RWPE1 (cell line): ENCODE data around the gene ATP8A2.

Experiments used
- CTCF ChIA-PET: fragments of 350-600 bp; sonication (Branson Sonifier 250); formaldehyde crosslinking; extraction: SDS; loops from one replicate; lab custom pipeline; 2021; lab: Yijun Ruan, JAX
- POLR2A ChIA-PET: fragments of 400-600 bp; formaldehyde crosslinking; extraction: SDS; loops from one replicate; lab custom pipeline; 2020; ENCODE audit warnings: antibody characterized with exemption; ENCODE audit not compliant: low non-redundant PET; lab: Yijun Ruan, JAX
- DNase-seq: peaks from one replicate; pipeline ENCODE4 v3.0.0; 2012; ENCODE audit warnings: low spot score
- H3K27ac ChIP-seq: fragments of 450-650 bp; 2 replicates; pipeline ENCODE4 v1.5.1; 2017
- TF ChIP-seq, protein P1 (sequence below): fragments of 450-650 bp; conservative IDR thresholded peaks from 2 replicates; pipeline ENCODE4 v1.5.1; 2017; ENCODE audit warnings: low read depth, mild to moderate bottlenecking

Gene ATP8A2

DNA sequence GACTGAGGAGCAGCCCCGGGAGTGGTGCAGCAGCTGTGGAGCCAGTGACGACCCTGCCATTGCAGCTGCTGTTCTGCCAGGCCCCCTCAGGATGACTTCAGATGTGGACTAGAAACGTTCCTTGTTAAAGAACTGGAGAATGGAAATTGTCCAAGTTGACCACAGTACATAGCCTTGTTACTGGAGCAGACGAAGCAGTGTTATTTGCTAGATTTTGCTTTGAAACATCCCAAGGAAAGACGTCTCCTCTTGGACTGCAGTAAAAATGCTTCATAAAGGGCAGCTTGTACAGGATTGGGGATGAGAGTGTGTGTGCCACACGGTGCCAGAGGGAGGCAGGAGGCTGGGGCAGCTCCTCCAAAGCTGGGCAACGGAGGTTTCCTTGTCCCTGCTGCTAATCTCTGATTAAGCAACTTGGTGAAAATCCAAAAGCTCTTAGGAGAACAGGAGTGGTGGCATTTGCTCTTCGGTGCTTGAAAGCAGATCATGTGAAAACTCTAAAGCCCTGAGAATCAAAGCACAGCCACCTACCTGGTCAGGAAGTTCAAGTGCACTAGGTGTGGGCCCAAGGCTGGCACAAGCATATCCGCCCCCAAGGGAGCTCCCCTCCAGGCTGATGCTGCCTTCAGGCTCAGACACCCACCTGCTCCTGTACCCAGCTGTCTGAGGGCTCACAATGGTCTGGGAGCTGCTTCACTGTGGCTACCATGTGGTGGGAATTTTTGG, 645.6 kb downstream of the ATP8A2 start:
- CTCF ChIA-PET: no interaction called here
- POLR2A ChIA-PET: no interaction called here
- TF ChIP-seq, protein P1, sequence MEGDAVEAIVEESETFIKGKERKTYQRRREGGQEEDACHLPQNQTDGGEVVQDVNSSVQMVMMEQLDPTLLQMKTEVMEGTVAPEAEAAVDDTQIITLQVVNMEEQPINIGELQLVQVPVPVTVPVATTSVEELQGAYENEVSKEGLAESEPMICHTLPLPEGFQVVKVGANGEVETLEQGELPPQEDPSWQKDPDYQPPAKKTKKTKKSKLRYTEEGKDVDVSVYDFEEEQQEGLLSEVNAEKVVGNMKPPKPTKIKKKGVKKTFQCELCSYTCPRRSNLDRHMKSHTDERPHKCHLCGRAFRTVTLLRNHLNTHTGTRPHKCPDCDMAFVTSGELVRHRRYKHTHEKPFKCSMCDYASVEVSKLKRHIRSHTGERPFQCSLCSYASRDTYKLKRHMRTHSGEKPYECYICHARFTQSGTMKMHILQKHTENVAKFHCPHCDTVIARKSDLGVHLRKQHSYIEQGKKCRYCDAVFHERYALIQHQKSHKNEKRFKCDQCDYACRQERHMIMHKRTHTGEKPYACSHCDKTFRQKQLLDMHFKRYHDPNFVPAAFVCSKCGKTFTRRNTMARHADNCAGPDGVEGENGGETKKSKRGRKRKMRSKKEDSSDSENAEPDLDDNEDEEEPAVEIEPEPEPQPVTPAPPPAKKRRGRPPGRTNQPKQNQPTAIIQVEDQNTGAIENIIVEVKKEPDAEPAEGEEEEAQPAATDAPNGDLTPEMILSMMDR: no peak
- no peak for DNase-seq
- H3K27ac ChIP-seq: no peak overlapping the region

DNA sequence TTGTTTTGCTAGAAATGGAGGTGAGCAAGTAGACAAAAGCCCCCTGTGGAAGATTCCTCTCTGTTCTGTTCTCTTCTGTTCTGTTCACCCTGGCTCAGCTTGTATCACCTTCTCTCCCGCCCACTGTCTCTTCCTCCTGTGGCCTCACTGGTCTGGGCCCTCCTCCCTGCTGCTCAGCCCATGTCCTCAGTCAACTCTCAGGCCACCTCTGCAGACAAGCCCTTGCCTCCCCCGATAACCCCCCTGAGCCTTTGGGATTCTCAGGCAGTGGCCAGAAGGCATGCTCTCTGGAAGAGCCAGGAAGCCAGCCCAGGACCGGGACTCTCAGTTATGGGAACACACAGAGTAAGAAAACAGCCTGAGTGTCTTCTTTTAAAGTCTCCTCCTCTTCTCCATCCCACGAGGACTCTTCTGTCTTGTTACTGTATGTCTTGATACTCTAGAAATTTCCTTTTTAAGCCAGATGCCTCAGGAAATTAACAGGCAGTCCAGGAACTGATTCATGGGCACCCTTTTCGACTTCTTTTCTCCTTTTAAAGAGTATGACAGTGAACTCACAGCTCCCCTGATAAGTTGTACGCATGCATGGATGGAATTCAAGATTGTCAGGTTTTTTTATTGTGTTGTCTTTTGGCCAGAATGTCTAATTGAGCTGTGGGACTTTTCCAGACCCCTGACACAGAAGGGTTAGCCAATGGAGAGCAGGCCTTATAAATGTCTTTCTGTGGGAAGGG, 646.3 kb downstream of the ATP8A2 start:
- ChIA-PET POLR2A (no interaction called here), CTCF (no interaction called here)
- H3K27ac ChIP-seq: no peak overlapping the region
- no peak for DNase-seq
- TF ChIP-seq, protein P1: no peak

DNA sequence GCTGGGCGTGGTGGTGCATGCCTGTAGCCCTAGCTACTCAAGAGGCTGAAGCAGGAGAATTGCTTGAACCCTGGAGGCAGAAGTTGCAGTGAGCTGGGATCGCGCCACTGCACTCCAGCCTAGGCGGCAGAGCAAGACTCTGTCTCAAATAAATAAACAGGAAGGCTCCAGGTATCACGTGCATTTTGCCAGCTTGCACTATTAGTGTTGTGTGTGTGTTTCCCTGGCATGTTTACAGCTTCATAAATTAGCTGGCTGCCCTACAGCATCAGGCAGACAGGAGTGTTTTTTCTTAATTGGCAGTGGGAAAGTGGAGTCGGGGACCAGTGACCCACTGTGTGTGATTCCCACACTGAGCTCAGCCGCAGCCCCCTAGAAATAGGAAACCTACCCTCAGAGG, 647.5 kb downstream of the ATP8A2 start:
- ChIA-PET CTCF (no interaction called here), POLR2A (no interaction called here)
- TF ChIP-seq, protein P1: no peak
- no peak for DNase-seq
- H3K27ac ChIP-seq: no peak overlapping the region

DNA sequence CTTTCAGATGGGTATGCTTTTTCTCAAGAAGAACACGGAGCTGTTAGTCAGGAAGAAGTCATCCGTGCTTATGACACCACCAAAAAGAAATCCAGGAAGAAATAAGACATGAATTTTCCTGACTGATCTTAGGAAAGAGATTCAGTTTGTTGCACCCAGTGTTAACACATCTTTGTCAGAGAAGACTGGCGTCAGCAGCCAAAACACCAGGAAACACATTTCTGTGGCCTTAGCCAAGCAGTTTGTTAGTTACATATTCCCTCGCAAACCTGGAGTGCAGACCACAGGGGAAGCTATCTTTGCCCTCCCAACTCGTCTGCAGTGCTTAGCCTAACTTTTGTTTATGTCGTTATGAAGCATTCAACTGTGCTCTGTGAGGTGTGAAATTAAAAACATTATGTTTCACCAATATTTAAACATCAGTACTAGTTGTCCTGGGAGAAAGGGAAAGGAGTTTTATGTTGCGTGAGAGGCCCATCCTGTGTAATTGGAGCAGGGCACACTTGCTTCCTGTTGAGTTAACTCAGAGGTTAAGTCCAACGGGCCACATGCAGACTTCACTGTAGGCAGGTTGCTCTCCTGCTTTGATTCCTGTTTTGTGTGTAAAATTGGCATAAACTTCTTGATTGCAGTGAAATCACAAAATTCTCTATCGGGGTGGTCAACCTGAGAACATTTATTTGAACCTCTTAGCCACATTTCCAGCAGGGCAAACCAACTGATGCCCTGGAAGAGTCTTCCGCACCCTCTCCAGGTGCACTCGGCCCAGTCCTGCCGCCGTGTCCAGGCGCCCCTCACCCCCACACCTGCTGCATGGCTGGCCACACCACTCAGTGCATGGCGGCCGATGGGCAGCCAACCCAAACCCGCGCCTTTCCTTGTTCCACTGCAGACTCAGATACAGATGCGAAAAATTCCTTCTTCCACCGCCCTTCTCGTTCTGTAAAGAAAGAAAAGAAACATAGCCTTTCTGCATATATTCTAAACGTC, 648.4 kb downstream of the ATP8A2 start:
- no peak overlapping the region for H3K27ac ChIP-seq
- ChIA-PET CTCF (no interaction called here), POLR2A (interaction anchor here (0.6 kb wide), 1 partner anchor 42 kb away, joined by 3 read pairs; no protein-coding TSS in a partner anchor)
- DNase-seq: no peak
- TF ChIP-seq, protein P1: no peak

DNA sequence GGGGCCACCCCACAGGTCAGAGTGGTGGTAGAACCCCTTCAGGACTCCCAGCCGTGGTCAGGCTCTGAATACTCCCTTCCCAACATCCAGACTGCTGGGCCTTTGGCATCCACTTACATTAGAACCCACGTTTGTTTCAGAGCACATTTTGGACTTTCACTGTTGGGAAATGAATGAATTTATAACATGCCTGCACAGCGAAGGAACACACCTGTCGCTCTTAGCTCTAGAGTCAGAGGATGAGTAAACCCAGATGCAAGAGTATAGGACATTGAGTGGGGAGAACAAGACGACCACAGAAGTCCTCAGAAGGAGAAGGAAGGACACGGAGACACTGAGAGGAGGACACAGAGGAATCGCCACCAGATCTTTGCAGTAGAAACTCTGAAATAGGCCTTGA, 649.1 kb downstream of the ATP8A2 start:
- H3K27ac ChIP-seq: no peak overlapping the region
- CTCF ChIA-PET: no interaction called here
- TF ChIP-seq, protein P1: no peak
- POLR2A ChIA-PET: no interaction called here
- no peak for DNase-seq

DNA sequence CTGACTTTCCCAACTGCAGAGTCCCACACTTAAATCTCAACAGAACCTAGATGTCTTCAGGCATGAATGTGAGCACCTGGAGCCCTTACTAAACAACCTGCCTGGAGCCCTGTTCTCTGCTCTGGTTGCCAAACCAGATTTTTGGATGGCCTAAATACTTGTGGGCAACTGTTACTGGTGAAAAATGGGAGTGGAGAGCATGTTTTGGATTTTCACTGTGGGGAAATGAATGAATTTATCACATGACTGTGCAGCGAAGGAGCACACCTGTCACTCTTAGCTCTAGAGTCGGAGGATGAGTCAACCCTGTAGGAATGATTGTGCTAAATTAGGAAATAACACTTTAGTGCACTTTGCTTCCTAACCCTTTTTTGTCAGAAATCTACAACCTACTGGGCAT, 649.7 kb downstream of the ATP8A2 start:
- DNase-seq: peak; percentile 54
- no peak overlapping the region for H3K27ac ChIP-seq
- TF ChIP-seq, protein P1: no peak
- ChIA-PET CTCF (no interaction called here), POLR2A (no interaction called here)
